Esophagus squamous epithelium (tissue), 5 donors: ENCODE data around the gene KDM7A. TPM values are rescaled to one million over a fixed set of nuclear protein-coding genes. Genes with fewer than 3 reads are reported as not detected.

Experiments used
- DNase-seq: peaks from one replicate; lab custom pipeline; 2025; lab: John Stamatoyannopoulos, UW
- H3K27ac ChIP-seq, 4 donors: fragments of 200-600 bp; sonication (generic); one replicate each; pipeline ENCODE4 v1.5.1; 2016 to 2019; ENCODE audit warnings: mild to moderate bottlenecking in 1 of 4
- H3K27me3 ChIP-seq, 4 donors: fragments of 200-600 bp; sonication (generic); 1 replicate in 3 of 4; 2 replicates in 1 of 4; pipeline versions ENCODE4 v1.5.1 to v1.6.0; 2017 to 2021; ENCODE audit warnings: antibody characterized with exemption in 1 of 4
- H3K36me3 ChIP-seq, 3 donors: fragments of 200-600 bp; sonication (generic); one replicate each; pipeline ENCODE4 v1.5.1; 2016 to 2019
- H3K4me1 ChIP-seq, 3 donors: fragments of 200-600 bp; sonication (generic); one replicate each; pipeline ENCODE4 v1.5.1; 2017 to 2019
- H3K4me3 ChIP-seq, 4 donors: fragments of 200-600 bp; sonication (generic); 1 replicate in 3 of 4; 2 replicates in 1 of 4; pipeline ENCODE4 v1.5.1; 2016 to 2019; ENCODE audit warnings: mild to moderate bottlenecking in 2 of 4, moderate library complexity in 1 of 4
- H3K9me3 ChIP-seq, 3 donors: fragments of 200-600 bp; sonication (generic); one replicate each; pipeline ENCODE4 v1.5.1; 2016 to 2019
- POLR2A ChIP-seq, 4 donors: fragments of 450-650 bp; IDR thresholded peaks; one replicate each; pipeline ENCODE4 v1.6.1; 2017; ENCODE audit warnings: antibody characterized with exemption in 4 of 4, mild to moderate bottlenecking in 4 of 4, moderate library complexity in 3 of 4
- WGBS, 2 donors: methylation state at CpG; one replicate each; pipeline ENCODE4 v1.1.5; 2018; 5-methylcytosine and 5-hydroxymethylcytosine counted together
- intact Hi-C: fragments of 100-400 bp; cut with DNase I; formaldehyde crosslinking; loops from one replicate; pipeline ENCODE4 v1.15.0; 2022
- small RNA-seq, 4 donors: library from RNA; depleted of rRNA; stranded (forward); fragments of <200 nt; gene quantifications; one replicate each; pipeline ENCODE3, GENCODE V24; 2016
- total RNA-seq, 4 donors: library from RNA; depleted of rRNA; stranded (reverse); fragments of >200 nt; gene quantifications; one replicate each; pipeline ENCODE4 v1.1.0, GENCODE V29; 2016
- TF ChIP-seq, protein P1 (sequence below), 6 experiments: fragments of 450-650 bp in 4 of 6; fragments of 200-600 bp in 2 of 6; sonication (generic) in 2 of 6; IDR thresholded peaks; one replicate each; pipeline ENCODE4 v1.5.1; 2016 to 2019; ENCODE audit warnings: antibody characterized with exemption in 6 of 6, mild to moderate bottlenecking in 4 of 6, moderate library complexity in 4 of 6
- donor health status: DM: yes; HTN: yes; CAD: no.

Gene KDM7A
- total RNA-seq, 4 donors from 2014 or later: 11.5 to 28.3 (median 19.9) TPM

DNA sequence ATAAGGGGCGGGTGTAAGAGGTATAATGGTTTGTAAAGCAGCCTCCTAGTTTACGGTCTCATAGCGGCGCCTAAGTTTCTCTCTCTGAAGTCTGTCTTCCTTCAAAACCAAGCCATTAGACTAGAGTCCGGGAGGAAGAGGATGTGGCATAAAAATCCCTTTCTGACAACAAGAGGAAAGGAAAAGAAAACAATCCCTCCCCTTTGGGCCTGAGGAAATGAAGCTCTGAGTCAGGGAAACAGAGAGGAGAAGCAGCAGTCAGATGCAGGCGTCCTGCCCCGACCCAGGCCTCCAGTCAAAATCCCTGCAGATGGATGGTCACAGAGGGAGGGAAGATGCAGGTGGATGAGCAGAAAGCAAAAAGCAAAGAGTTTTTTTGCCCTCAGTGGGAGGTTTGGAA lies 137.7 kb downstream of the KDM7A start:
- H3K4me1 ChIP-seq: no peaks in the 10 kb centered on the region
- intact Hi-C loops: no loop called here
- TF ChIP-seq, protein P1, sequence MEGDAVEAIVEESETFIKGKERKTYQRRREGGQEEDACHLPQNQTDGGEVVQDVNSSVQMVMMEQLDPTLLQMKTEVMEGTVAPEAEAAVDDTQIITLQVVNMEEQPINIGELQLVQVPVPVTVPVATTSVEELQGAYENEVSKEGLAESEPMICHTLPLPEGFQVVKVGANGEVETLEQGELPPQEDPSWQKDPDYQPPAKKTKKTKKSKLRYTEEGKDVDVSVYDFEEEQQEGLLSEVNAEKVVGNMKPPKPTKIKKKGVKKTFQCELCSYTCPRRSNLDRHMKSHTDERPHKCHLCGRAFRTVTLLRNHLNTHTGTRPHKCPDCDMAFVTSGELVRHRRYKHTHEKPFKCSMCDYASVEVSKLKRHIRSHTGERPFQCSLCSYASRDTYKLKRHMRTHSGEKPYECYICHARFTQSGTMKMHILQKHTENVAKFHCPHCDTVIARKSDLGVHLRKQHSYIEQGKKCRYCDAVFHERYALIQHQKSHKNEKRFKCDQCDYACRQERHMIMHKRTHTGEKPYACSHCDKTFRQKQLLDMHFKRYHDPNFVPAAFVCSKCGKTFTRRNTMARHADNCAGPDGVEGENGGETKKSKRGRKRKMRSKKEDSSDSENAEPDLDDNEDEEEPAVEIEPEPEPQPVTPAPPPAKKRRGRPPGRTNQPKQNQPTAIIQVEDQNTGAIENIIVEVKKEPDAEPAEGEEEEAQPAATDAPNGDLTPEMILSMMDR (IDR thresholded peaks at IDR 0.05): no peak
- TF ChIP-seq POLR2A (IDR thresholded peaks at IDR 0.05): no peak
- no peaks in the 10 kb centered on the region for H3K9me3 ChIP-seq
- no peak overlapping the region for H3K27ac ChIP-seq
- H3K27me3 ChIP-seq: no peaks in the 10 kb centered on the region
- peaks cover 0 to 92% (median 20%) of the 10 kb centered on the region in 3 donors for H3K36me3 ChIP-seq
- H3K4me3 ChIP-seq: no peak overlapping the region
- 63 to 82% methylated on average over 7 of the region's 7 CpGs for WGBS, 2 donors
- no peak for DNase-seq

DNA sequence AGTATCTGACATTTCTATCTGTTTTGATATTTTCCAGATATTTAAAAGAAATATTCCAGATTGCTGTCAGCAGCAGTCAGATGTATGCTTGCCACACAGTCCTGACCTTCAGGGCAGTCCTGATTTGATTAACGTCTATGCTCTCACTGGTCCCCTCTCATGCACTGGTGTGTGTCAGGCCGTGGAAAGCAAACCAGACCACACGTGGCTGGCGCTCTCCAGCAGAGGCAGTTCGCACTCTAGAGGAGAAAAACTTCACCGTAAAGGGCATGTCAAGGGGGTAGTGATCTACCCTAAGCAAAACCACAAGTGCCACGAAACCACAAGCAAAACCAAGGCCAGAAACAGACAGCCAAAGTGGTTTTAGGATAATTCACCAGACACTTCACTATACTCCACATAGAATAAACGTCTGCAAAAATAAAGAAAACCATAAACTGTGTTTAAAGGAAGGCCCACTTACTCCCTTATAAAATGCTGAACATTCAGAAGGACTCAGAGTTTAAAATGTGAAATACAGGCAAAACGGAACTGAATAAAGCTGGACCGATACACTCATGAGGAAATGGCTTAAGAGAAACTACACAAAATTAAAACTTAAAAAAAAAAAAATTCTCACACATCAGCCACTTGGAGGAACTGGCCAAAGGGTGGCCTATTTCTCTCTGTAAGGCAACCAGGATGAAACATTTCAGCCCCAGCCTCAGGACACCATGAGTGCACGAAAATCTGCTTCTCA lies 140.4 kb downstream of the KDM7A start:
- Histone ChIP-seq H3K27me3 (no peaks in the 10 kb centered on the region), H3K4me1 (no peaks in the 10 kb centered on the region), H3K36me3 (peaks cover 0 to 85% (median 16%) of the 10 kb centered on the region in 3 donors), H3K9me3 (no peaks in the 10 kb centered on the region), H3K4me3 (no peak overlapping the region), H3K27ac (no peak overlapping the region)
- TF ChIP-seq, protein P1 (IDR thresholded peaks at IDR 0.05): no peak
- TF ChIP-seq POLR2A (IDR thresholded peaks at IDR 0.05): no peak
- DNase-seq: no peak
- intact Hi-C loops: no loop called here
- 68 to 73% methylated on average over 9 to 11 of the region's 11 CpGs for WGBS, 2 donors

DNA sequence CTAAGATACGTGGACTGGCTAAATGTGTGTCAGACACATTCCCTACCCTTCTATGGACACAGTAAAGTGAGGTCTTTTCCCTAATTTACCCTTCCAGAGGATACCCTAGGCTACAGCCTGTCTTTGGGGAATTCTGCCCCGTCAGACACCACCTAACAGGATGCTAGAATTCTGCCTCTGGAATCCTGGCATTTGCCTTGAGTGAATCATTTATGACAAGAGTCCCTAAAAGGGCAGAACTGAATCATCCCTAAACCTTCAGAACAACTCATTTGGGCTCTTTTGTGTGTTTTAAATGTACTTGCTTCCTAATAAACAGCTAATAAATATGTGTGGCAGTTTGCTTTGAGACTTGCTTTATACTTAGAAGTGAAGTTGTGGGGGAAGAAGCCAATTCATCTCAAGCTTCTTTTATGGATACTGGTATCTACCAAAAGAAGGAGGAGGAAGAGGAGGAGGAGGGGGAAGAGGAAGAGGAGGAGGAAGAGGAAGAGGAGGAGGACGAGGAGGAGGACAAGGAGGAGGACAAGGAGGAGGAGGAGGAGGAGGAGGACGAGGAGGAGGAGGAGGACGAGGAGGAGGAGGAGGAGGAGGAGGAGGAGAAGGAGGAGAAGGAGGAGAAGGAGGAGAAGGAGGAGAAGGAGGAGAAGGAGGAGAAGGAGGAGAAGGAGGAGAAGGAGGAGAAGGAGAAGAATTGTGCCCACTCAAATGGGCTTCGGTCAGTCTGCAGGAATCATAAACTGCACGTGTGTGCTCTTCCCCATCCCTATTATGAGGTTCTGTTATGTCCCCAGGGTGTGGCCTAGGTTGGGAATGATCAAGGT lies 141.2 kb downstream of the KDM7A start:
- H3K36me3 ChIP-seq: peaks cover 0 to 85% (median 10%) of the 10 kb centered on the region in 3 donors
- intact Hi-C loops: no loop called here
- no peak overlapping the region for H3K27ac ChIP-seq
- H3K4me3 ChIP-seq: no peak overlapping the region
- no peak for TF ChIP-seq POLR2A (IDR thresholded peaks at IDR 0.05)
- TF ChIP-seq, protein P1 (IDR thresholded peaks at IDR 0.05): no peak
- H3K27me3 ChIP-seq: no peaks in the 10 kb centered on the region
- H3K9me3 ChIP-seq: no peaks in the 10 kb centered on the region
- H3K4me1 ChIP-seq: no peaks in the 10 kb centered on the region
- no peak for DNase-seq
- WGBS, 2 donors: 77 to 80% methylated on average over 4 to 5 of the region's 7 CpGs

Small RNA genes within 50 kb of the gene (small RNA-seq; reads per million reads assigned to genes)
- gene RF00019: 0 reads per million in 4 donors
- 0 reads per million in 4 donors for gene RNU6-797P

Other genes starting within 250 kb of the KDM7A start
- 10 to 100 TPM; 17.0 to 28.6 (median 22.1) TPM for gene PARP12, start 114.0 kb downstream of the KDM7A start, total RNA-seq
- gene SLC37A3, start 221.5 kb upstream of the KDM7A start, total RNA-seq: 10 to 100 TPM; 17.8 to 44.4 (median 20.9) TPM
- under 1 TPM in 2 of 4 donors, not detected in 2; 0.57 to 0.68 TPM for gene RAB19, start 227.1 kb upstream of the KDM7A start, total RNA-seq